Measurements from ENCODE around the gene CTRL.

Gene CTRL

DNA sequence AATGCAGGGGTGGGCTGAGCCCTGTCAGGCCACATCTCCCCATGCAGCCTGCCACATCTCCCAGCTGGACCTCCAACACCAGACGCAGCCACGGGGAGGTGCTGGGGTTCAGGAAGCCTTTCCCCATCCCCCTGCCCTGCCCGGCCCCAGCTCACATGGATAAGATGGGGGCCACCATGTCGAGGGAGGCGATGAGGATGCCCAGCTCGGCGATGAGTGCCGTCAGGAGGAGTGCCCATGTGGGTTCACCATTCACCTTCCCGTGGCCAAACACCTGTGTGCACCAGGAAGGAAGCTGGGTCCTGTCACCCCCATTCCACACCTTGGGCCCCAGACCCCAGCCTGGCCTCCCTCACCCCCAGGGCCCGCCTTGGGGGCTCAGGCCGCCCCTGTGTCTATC lies 18.0 kb upstream of the CTRL start:
- H3K4me3 ChIP-seq (ENCODE audit: low read depth, low read length) = no peak overlapping the region
- TF ChIP-seq, protein P1, sequence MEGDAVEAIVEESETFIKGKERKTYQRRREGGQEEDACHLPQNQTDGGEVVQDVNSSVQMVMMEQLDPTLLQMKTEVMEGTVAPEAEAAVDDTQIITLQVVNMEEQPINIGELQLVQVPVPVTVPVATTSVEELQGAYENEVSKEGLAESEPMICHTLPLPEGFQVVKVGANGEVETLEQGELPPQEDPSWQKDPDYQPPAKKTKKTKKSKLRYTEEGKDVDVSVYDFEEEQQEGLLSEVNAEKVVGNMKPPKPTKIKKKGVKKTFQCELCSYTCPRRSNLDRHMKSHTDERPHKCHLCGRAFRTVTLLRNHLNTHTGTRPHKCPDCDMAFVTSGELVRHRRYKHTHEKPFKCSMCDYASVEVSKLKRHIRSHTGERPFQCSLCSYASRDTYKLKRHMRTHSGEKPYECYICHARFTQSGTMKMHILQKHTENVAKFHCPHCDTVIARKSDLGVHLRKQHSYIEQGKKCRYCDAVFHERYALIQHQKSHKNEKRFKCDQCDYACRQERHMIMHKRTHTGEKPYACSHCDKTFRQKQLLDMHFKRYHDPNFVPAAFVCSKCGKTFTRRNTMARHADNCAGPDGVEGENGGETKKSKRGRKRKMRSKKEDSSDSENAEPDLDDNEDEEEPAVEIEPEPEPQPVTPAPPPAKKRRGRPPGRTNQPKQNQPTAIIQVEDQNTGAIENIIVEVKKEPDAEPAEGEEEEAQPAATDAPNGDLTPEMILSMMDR (IDR thresholded peaks at IDR 0.05; ENCODE audit: low read depth, low read length) = no peak

DNA sequence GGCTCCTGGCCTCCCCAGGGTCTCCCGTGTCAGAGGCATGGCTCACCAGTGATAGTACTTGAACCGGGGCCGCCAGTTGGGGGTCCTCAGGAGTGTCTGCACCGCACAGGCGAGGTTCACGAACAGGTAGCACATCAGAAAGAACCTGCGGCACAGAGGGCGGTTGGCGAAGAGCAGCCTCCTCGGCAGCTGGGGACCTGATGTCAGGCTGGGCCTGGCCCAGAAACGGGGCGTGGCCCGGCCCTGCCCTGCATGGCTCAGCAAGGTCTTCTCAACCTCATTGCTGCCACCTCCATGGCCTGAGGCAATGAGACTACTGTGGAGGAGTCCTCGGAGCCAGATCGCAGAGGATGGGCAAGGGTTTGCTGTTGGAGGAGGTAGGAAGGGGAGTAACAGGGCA lies 16.4 kb upstream of the CTRL start:
- no peak overlapping the region for H3K4me3 ChIP-seq (ENCODE audit: low read depth, low read length)
- TF ChIP-seq, protein P1 (IDR thresholded peaks at IDR 0.05; ENCODE audit: low read depth, low read length) = no peak

DNA sequence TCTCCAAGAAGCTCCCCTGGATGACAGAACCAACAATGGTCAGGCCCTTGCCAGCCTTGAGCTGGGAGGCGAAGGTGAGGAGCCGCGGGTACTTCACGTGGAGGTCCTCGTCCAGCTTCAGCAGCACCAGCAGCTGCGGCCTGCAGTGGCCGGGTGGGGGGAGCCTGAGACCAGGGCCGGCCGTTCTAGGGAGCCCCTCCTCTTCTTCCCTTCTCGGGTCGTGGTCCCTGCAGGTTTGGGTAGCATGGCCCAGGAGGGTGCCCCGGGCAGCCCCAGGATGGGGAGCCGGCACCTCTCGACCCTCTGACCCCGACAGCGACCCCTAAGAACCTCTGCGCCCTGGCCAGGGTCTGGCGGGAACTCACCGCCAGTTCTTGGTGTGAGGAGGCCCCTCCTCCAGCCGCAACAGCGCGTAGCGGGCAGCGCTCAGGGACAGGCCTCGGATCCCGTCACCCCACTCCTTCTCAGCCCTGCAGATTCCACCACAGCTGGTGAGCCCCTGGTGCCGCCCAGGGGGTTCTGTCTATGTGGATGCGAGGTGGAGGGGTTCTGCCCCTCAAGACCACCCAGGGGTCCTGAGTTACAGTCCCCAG lies 15.4 kb upstream of the CTRL start:
- no peak overlapping the region for H3K4me3 ChIP-seq (ENCODE audit: low read depth, low read length)
- TF ChIP-seq, protein P1 (IDR thresholded peaks at IDR 0.05; ENCODE audit: low read depth, low read length) = no peak

DNA sequence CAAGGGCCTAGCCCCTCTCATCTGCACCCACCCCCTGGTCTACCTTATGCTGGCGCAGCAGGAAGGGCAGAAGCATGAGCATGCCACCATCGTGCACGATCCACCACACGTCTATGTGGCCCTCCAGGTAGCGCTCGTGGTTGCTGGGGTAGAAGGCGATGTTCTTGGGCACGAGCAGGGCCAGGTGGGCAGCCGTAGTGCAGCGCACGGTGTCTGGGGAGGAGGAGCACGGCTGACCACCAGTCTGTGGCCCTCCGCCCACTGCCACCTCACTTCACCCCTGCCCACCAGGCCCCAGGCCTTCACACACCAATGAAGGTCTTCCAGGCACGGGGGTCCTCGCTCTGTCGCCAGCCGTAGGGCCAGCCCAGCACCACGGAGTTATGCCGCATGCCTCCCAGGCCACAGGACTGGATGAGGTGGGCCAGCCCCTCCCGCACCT lies 14.5 kb upstream of the CTRL start:
- TF ChIP-seq, protein P1 (IDR thresholded peaks at IDR 0.05; ENCODE audit: low read depth, low read length) = no peak

DNA sequence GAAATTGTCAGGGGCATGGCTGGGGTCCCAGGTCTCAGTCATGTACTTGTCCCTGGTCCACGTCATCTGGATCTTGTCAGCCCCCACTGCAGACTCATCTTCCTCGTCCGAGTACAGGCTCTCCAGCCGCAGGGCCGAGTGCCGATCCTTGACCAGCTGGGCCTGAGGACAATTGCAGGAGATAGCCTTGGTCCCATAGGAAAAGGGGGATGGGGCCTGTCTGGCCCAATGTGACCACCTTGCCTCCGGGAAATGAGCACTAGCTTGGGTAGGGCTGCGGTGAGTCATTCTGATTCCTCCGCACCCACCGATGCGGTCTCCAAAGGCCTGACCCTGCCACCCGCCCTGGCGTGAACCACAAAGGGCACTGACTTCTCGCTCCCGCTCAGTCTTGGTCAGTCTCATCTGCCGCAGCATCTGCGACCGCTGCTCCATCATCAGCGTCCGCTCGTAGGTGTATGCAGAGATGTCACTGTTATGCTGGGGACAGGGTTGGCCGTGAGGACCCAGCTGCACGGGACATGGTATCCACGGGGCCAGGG lies 13.8 kb upstream of the CTRL start:
- TF ChIP-seq, protein P1 (IDR thresholded peaks at IDR 0.05; ENCODE audit: low read depth, low read length) = no peak
- H3K4me3 ChIP-seq (ENCODE audit: low read depth, low read length) = no peak overlapping the region

More for the DNA sequence above, 14.5 kb upstream of the CTRL start:
- H3K4me3 ChIP-seq (ENCODE audit: low read depth, low read length) = no peak overlapping the region

DNA sequence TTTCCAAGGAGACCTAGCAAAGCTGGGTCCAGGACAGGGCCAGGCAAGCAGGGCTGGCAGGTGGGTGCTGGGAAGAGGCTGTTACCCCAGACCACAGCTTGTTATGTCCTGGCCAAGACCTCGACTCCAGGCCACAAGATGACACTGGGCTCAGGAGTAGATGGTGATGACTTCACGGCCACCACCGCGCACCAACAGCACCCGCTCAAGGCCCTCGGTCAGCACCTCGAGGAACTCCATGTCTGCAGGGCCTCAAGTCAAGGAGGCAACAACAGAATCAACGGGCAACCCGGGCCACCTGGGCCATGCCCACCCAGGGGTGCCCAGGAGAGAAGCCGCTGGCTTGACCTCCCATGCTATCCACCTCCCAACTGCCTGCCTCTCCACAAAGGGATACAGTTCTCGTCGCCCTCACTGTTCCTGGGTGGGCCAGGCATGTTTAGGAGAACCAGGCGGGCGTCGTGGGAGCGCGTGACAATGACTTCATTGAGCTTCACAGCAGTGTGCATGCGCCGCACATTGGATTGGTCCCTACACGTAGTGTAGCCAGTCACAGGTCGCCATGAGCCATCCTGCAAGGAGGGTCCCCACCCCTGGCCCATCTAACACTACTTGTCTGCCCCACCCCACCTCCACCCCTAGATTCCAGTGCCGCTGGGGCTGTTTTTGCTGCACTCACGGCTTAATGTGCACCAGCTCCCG lies 13.2 kb upstream of the CTRL start:
- TF ChIP-seq, protein P1 (IDR thresholded peaks at IDR 0.05; ENCODE audit: low read depth, low read length) = no peak
- no peak overlapping the region for H3K4me3 ChIP-seq (ENCODE audit: low read depth, low read length)
